Measurements from ENCODE around the gene CARMIL1.

GRCh38 chr6:25415701-25416100, 136.5 kb downstream of the CARMIL1 start:
- TF ChIP-seq POLR2A (IDR thresholded peaks at IDR 0.05; ENCODE audit: low read depth, low read length) = no peak
- TF ChIP-seq TAF1 (IDR thresholded peaks at IDR 0.05; ENCODE audit: low read depth, low read length) = no peak
- no peak for TF ChIP-seq POLR2AphosphoS5 (IDR thresholded peaks at IDR 0.05; ENCODE audit: low read depth, low read length)
- no peak for TF ChIP-seq SPI1 (IDR thresholded peaks at IDR 0.05; ENCODE audit: low read depth, low read length)
